GM12892 (cell line): ENCODE results near the gene OTOGL.

Source experiments
- POLR2A ChIP-seq: IDR thresholded peaks from 2 replicates; pipeline ENCODE4 v1.6.1; 2011; ENCODE audit warnings: low read depth, low read length, control low read depth
- POLR2AphosphoS5 ChIP-seq: IDR thresholded peaks from 2 replicates; pipeline ENCODE4 v1.6.1; 2011; ENCODE audit warnings: low read depth, low read length, control low read depth
- TAF1 ChIP-seq: IDR thresholded peaks from 2 replicates; pipeline ENCODE4 v1.6.1; 2011; ENCODE audit warnings: low read depth, mild to moderate bottlenecking, control low read depth, low read length, borderline replicate concordance

DNA sequence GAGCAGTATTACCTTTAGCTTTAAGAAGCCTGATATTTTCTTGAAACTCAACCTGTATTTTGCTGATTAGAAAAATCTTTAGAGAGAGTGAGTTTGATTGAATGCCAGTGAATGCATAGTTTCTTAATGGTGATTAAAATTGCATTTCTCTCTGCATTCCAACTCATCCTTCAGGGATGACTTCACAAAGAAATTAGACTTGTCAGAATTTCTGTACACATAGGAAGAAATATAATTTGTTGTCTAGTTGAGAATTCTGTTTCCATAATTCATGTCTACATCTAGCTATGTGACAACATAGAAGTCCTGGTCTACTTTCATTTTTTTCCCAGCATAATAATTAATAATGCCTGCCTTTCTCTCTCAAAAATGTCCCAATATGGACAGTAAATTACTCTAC, 136.6 kb downstream of the OTOGL start:
- TF ChIP-seq TAF1 (no peak), POLR2A (no peak), POLR2AphosphoS5 (no peak)
